HCT116 (cell line): ENCODE measurements around the gene TMEM125. TPM values are rescaled to one million over a fixed set of nuclear protein-coding genes. Genes with fewer than 3 reads are reported as not detected.

Experiments
- ATAC-seq: fragments of 200-7000 bp; cut with Tn5 transposase; 2 replicates; pipeline ENCODE4 v1.9.1; 2020; ENCODE audit warnings: mild to moderate bottlenecking, moderate library complexity
- BruUV-seq: library from RNA; stranded (reverse); fragments of 400-500 nt; replicated peaks from 2 replicates; lab custom pipeline; 2021; lab: Mats Ljungman, UMichigan
- CTCF ChIA-PET: fragments of 300-600 bp; sonication (Branson Sonifier 250); formaldehyde crosslinking; loops from one replicate; lab custom pipeline; 2021; ENCODE audit warnings: antibody characterized with exemption; lab: Charles Lee
- POLR2A ChIA-PET: fragments of 300-600, 350-600 bp; sonication (Branson Sonifier 250); formaldehyde crosslinking; loops from one replicate; lab custom pipeline; 2021; ENCODE audit warnings: antibody characterized with exemption; lab: Charles Lee
- RAD21 ChIA-PET, 2 experiments: fragments of 300-600 bp; sonication (Branson Sonifier 250); formaldehyde crosslinking; loops; one replicate each; lab custom pipeline; 2023; ENCODE audit warnings: low total read pairs in 2 of 2; ENCODE audit not compliant: uncharacterized antibody in 2 of 2, unreplicated experiment in 2 of 2, low non-redundant PET in 1 of 2; lab: Charles Lee
- DNase-seq: peaks from one replicate; pipeline ENCODE4 v3.0.0-alpha.2; 2010; ENCODE audit warnings: low read depth, low spot score
- H2AFZ ChIP-seq: fragments of 200-600 bp; shearing (Covaris generic), sonication (generic); 2 replicates; pipeline ENCODE4 v1.6.1; 2017; ENCODE audit warnings: low read depth, mixed run types, mixed read lengths, antibody characterized with exemption, low read length; ENCODE audit not compliant: poor library complexity, severe bottlenecking
- H3K27ac ChIP-seq: 2 replicates; pipeline ENCODE4 v1.5.1; 2012; ENCODE audit warnings: low read depth, low read length
- H3K27me3 ChIP-seq: fragments of 200-600 bp; sonication (generic); 2 replicates; pipeline ENCODE4 v1.6.1; 2016; ENCODE audit warnings: mixed run types, low read length, mixed read lengths; ENCODE audit not compliant: insufficient read depth
- H3K36me3 ChIP-seq, 2 experiments: fragments of 200-500 bp in 1 of 2; fragments of 200-600 bp in 1 of 2; sonication (Bioruptor generic) in 1 of 2; sonication (generic) in 1 of 2; 2 replicates each; pipeline versions ENCODE4 v1.5.1 to v1.6.1; 2014 to 2016; ENCODE audit warnings: low read length in 2 of 2, inconsistent platforms in 1 of 2, mixed read lengths in 1 of 2, mixed run types in 1 of 2; ENCODE audit not compliant: insufficient read depth in 2 of 2, control insufficient read depth in 1 of 2
- H3K4me1 ChIP-seq, 2 experiments: fragments of 200-600 bp in 1 of 2; sonication (generic) in 1 of 2; 2 replicates each; pipeline versions ENCODE4 v1.5.1 to v1.6.1; 2012 to 2017; ENCODE audit warnings: low read length in 2 of 2, inconsistent platforms in 1 of 2, mild to moderate bottlenecking in 1 of 2, mixed read lengths in 1 of 2, mixed run types in 1 of 2, moderate library complexity in 1 of 2; ENCODE audit not compliant: insufficient read depth in 2 of 2, control insufficient read depth in 1 of 2
- H3K4me2 ChIP-seq: fragments of 200-600 bp; sonication (generic); 2 replicates; pipeline ENCODE4 v1.6.1; 2017; ENCODE audit warnings: mixed run types, low read length, mixed read lengths
- H3K4me3 ChIP-seq, 2 experiments: fragments of 200-600 bp in 1 of 2; sonication (generic) in 1 of 2; replicated peaks in 1 of 2; 2 replicates each; pipeline ENCODE4 v1.5.1; 2011 to 2016; ENCODE audit warnings: low read length in 2 of 2, control low read depth in 1 of 2, low read depth in 1 of 2, mild to moderate bottlenecking in 1 of 2, mixed read lengths in 1 of 2, mixed run types in 1 of 2
- H3K79me2 ChIP-seq: fragments of 200-600 bp; sonication (generic); 2 replicates; pipeline ENCODE4 v1.6.1; 2017; ENCODE audit warnings: mild to moderate bottlenecking, mixed run types, low read length, moderate library complexity, mixed read lengths; ENCODE audit not compliant: insufficient read depth
- H3K9ac ChIP-seq: fragments of 200-600 bp; sonication (generic); 2 replicates; pipeline ENCODE4 v1.6.1; 2016; ENCODE audit warnings: low read length, mixed read lengths
- H3K9me2 ChIP-seq: fragments of 200-600 bp; sonication (generic), shearing (Covaris generic); 2 replicates; pipeline ENCODE4 v1.6.1; 2017; ENCODE audit warnings: mixed run types, mild to moderate bottlenecking, moderate library complexity; ENCODE audit not compliant: insufficient read depth
- H3K9me3 ChIP-seq, 2 experiments: fragments of 200-500 bp in 1 of 2; fragments of 200-600 bp in 1 of 2; sonication (Bioruptor generic) in 1 of 2; sonication (generic) in 1 of 2; 2 replicates each; pipeline ENCODE4 v1.6.1; 2014 to 2017; ENCODE audit warnings: low read length in 2 of 2, mixed read lengths in 2 of 2, inconsistent platforms in 1 of 2, low read depth in 1 of 2, mild to moderate bottlenecking in 1 of 2, mixed run types in 1 of 2, moderate library complexity in 1 of 2; ENCODE audit not compliant: control insufficient read depth in 1 of 2, insufficient read depth in 1 of 2
- H4K20me1 ChIP-seq: fragments of 200-600 bp; sonication (generic), shearing (Covaris generic); 2 replicates; pipeline ENCODE4 v1.6.1; 2017; ENCODE audit warnings: mixed run types, mild to moderate bottlenecking, moderate library complexity; ENCODE audit not compliant: insufficient read depth
- CEBPB ChIP-seq: IDR thresholded peaks from 2 replicates; pipeline ENCODE4 v1.6.1; 2012; ENCODE audit warnings: low read depth
- EZH2phosphoT487 ChIP-seq: fragments of 200-600 bp; IDR thresholded peaks from 2 replicates; pipeline ENCODE4 v1.6.1; 2018; ENCODE audit warnings: antibody characterized with exemption, borderline replicate concordance
- FOSL1 ChIP-seq: IDR thresholded peaks from 2 replicates; pipeline ENCODE4 v1.6.1; 2012; ENCODE audit warnings: low read depth
- POLR2A ChIP-seq: IDR thresholded peaks from 2 replicates; pipeline ENCODE4 v1.7.0; 2011; ENCODE audit warnings: borderline replicate concordance; ENCODE audit not compliant: insufficient read depth, insufficient read length; ENCODE audit errors: extremely low read depth
- SP1 ChIP-seq: IDR thresholded peaks from 2 replicates; pipeline ENCODE4 v1.6.1; 2012; ENCODE audit warnings: low read depth
- TCF7L2 ChIP-seq: IDR thresholded peaks from 2 replicates; pipeline ENCODE4 v1.7.0; 2011; ENCODE audit warnings: borderline replicate concordance, inconsistent platforms; ENCODE audit not compliant: insufficient read depth, insufficient read length; ENCODE audit errors: extremely low read depth
- YY1 ChIP-seq: IDR thresholded peaks from 2 replicates; pipeline ENCODE4 v1.6.1; 2011; ENCODE audit warnings: low read length, low read depth, moderate library complexity, mild to moderate bottlenecking; ENCODE audit not compliant: insufficient replicate concordance; ENCODE audit errors: extremely low read depth
- ZFX ChIP-seq: fragments of 450-650 bp; IDR thresholded peaks from 2 replicates; pipeline ENCODE4 v1.6.1; 2017
- ZNF274 ChIP-seq: fragments of 200-500 bp; sonication (Bioruptor generic); IDR thresholded peaks from 2 replicates; pipeline ENCODE4 v1.6.1; 2014; ENCODE audit warnings: mild to moderate bottlenecking, low read depth, low read length, inconsistent platforms
- intact Hi-C: fragments of 100-400 bp; cut with micrococcal nuclease; formaldehyde crosslinking; loops from 2 replicates; pipeline ENCODE4 v1.10.0; 2022
- total RNA-seq: library from RNA; stranded (reverse); gene quantifications from one replicate; pipeline ENCODE4 v1.2.1, GENCODE V29; 2021; ENCODE audit not compliant: unreplicated experiment
- TF ChIP-seq, protein P1 (sequence below), 3 experiments: fragments of 200-600 bp in 1 of 3; sonication (generic) in 1 of 3; IDR thresholded peaks in 2 of 3; conservative IDR thresholded peaks in 1 of 3; 2 replicates each; pipeline ENCODE4 v1.5.1; 2012 to 2017; ENCODE audit warnings: low read depth in 2 of 3, low read length in 2 of 3, antibody characterized with exemption in 1 of 3, borderline replicate concordance in 1 of 3, control low read depth in 1 of 3, mild to moderate bottlenecking in 1 of 3, mixed read lengths in 1 of 3, mixed run types in 1 of 3, moderate library complexity in 1 of 3; ENCODE audit not compliant: insufficient read depth in 1 of 3
- TF ChIP-seq, protein P2 (sequence below): IDR thresholded peaks from 2 replicates; pipeline ENCODE4 v1.6.1; 2012; ENCODE audit warnings: low read depth

TMEM125 gene
- total RNA-seq, 1 experiment from 2014 or later: 13.9 TPM

DNA sequence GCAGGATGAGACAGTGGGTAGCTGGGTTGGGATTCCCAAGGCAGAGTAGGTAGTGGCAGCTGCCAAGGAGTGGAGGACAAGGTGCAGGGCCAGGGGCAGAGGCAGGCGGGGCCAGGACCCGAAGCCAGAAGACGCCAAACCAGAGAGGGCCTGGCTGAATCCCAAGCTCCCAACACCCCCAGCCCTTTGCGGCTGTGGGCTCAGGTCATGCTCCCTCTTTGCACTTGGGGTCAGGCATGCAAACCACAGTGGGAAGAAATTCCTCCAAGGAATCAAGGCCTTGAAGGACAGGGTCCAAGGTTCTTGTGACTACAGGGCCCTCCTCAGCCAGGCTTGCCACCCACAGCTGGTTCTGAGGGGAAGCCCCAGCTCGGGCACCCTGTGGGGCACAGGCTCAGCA is 9.4 kb downstream of the TMEM125 start:
- no peaks in the 10 kb centered on the region for H3K9me2 ChIP-seq
- no peak overlapping the region for H3K4me2 ChIP-seq
- TF ChIP-seq TCF7L2 (no peak), YY1 (no peak), SP1 (no peak), ZFX (no peak), CEBPB (no peak), FOSL1 (no peak), POLR2A (no peak), EZH2phosphoT487 (no peak), ZNF274 (no peak)
- TF ChIP-seq, protein P1, sequence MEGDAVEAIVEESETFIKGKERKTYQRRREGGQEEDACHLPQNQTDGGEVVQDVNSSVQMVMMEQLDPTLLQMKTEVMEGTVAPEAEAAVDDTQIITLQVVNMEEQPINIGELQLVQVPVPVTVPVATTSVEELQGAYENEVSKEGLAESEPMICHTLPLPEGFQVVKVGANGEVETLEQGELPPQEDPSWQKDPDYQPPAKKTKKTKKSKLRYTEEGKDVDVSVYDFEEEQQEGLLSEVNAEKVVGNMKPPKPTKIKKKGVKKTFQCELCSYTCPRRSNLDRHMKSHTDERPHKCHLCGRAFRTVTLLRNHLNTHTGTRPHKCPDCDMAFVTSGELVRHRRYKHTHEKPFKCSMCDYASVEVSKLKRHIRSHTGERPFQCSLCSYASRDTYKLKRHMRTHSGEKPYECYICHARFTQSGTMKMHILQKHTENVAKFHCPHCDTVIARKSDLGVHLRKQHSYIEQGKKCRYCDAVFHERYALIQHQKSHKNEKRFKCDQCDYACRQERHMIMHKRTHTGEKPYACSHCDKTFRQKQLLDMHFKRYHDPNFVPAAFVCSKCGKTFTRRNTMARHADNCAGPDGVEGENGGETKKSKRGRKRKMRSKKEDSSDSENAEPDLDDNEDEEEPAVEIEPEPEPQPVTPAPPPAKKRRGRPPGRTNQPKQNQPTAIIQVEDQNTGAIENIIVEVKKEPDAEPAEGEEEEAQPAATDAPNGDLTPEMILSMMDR (IDR thresholded peaks at IDR 0.05 in 2 of 3, conservative IDR thresholded peaks at IDR 0.05 in 1 of 3; ENCODE audit: borderline replicate concordance in 1 of 3, insufficient read depth in 1 of 3, low read depth in 2 of 3, low read length in 2 of 3): no peak
- TF ChIP-seq, protein P2, sequence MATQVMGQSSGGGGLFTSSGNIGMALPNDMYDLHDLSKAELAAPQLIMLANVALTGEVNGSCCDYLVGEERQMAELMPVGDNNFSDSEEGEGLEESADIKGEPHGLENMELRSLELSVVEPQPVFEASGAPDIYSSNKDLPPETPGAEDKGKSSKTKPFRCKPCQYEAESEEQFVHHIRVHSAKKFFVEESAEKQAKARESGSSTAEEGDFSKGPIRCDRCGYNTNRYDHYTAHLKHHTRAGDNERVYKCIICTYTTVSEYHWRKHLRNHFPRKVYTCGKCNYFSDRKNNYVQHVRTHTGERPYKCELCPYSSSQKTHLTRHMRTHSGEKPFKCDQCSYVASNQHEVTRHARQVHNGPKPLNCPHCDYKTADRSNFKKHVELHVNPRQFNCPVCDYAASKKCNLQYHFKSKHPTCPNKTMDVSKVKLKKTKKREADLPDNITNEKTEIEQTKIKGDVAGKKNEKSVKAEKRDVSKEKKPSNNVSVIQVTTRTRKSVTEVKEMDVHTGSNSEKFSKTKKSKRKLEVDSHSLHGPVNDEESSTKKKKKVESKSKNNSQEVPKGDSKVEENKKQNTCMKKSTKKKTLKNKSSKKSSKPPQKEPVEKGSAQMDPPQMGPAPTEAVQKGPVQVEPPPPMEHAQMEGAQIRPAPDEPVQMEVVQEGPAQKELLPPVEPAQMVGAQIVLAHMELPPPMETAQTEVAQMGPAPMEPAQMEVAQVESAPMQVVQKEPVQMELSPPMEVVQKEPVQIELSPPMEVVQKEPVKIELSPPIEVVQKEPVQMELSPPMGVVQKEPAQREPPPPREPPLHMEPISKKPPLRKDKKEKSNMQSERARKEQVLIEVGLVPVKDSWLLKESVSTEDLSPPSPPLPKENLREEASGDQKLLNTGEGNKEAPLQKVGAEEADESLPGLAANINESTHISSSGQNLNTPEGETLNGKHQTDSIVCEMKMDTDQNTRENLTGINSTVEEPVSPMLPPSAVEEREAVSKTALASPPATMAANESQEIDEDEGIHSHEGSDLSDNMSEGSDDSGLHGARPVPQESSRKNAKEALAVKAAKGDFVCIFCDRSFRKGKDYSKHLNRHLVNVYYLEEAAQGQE: no peak
- no peaks in the 10 kb centered on the region for H3K9me3 ChIP-seq
- no peak overlapping the region for H3K27ac ChIP-seq
- intact Hi-C loops: no loop called here
- RAD21 ChIA-PET: no interaction called here
- CTCF ChIA-PET: no interaction called here
- H4K20me1 ChIP-seq: no peaks in the 10 kb centered on the region
- 0 out of 4 replicates have a peak, but pooled peaks cover 0 to 2% of the 10 kb centered on the region in 2 experiments for H3K36me3 ChIP-seq
- DNase-seq: no peak
- H3K4me3 ChIP-seq: no peak overlapping the region
- BruUV-seq: no TSS peak
- H3K9ac ChIP-seq: no peak overlapping the region
- no peaks in the 10 kb centered on the region for H3K27me3 ChIP-seq
- POLR2A ChIA-PET: no interaction called here
- no peak for ATAC-seq
- no peak overlapping the region for H2AFZ ChIP-seq
- H3K4me1 ChIP-seq: peaks cover 0 to 10% of the 10 kb centered on the region in 2 experiments; a peak in 2 of 4 replicates
- H3K79me2 ChIP-seq: no peaks in the 10 kb centered on the region
